ENCODE results near the gene SLC2A9. TPM values are rescaled to one million over a fixed set of nuclear protein-coding genes. Genes with fewer than 3 reads are reported as not detected.

SLC2A9 gene
- polyA plus RNA-seq: not detected in 2 replicates
- not detected in 2 replicates for polyA minus RNA-seq

GRCh38 chr4:10020871-10021652 is at the start of gene SLC2A9:
TSS of gene SLC2A9 (minus strand) at chr4:10021497. CDS start at chr4:10021429, 68 bp downstream.
- peaks cover 3% of the 10 kb centered on the region for H3K27me3 ChIP-seq (ENCODE audit: insufficient read depth, low read depth, low read length)
- TF ChIP-seq POLR2AphosphoS5 (IDR thresholded peaks at IDR 0.05): no peak
- no peak for TF ChIP-seq RAD21 (conservative IDR thresholded peaks at IDR 0.05)
- no peak for TF ChIP-seq EZH2 (IDR thresholded peaks at IDR 0.05; ENCODE audit: borderline replicate concordance, insufficient read depth, low read length, poor library complexity, severe bottlenecking)
- TF ChIP-seq REST (IDR thresholded peaks at IDR 0.05; ENCODE audit: borderline replicate concordance): no peak
- TF ChIP-seq CTCF (IDR thresholded peaks at IDR 0.05; ENCODE audit: poor library complexity, severe bottlenecking): no peak
- no peak for TF ChIP-seq SMC3 (conservative IDR thresholded peaks at IDR 0.05; ENCODE audit: poor library complexity)
- no peak for TF ChIP-seq MXI1 (conservative IDR thresholded peaks at IDR 0.05; ENCODE audit: poor library complexity, severe bottlenecking)
- TF ChIP-seq EP300 (conservative IDR thresholded peaks at IDR 0.05; ENCODE audit: poor library complexity, severe bottlenecking): no peak
- no peaks in the 10 kb centered on the region for H3F3A ChIP-seq (ENCODE audit: insufficient read depth, low read length, poor library complexity, severe bottlenecking)
- no peaks in the 10 kb centered on the region for H4K20me1 ChIP-seq (ENCODE audit: insufficient read depth)
- no peak within 1 kb of the TSS for H3K4me2 ChIP-seq (ENCODE audit: low read length)
- no peak within 1 kb of the TSS for H3K9ac ChIP-seq (ENCODE audit: low read length)
- no peaks in the 10 kb centered on the region for H3K36me3 ChIP-seq (ENCODE audit: insufficient read depth, low read length)
- no peak within 1 kb of the TSS for H2AFZ ChIP-seq (ENCODE audit: low read depth, low read length)
- H3K4me3 ChIP-seq (ENCODE audit: low read length): no peak within 1 kb of the TSS
- H3K9me2 ChIP-seq (ENCODE audit: insufficient read depth, low read length): no peaks in the 10 kb centered on the region
- H3K27ac ChIP-seq (ENCODE audit: low read length): no peak within 1 kb of the TSS
- no peaks in the 10 kb centered on the region for H3K79me2 ChIP-seq (replicated peaks; ENCODE audit: insufficient read depth, low read length)
- no peaks in the 10 kb centered on the region for H3K9me3 ChIP-seq (ENCODE audit: low read length)

GRCh38 chr4:10069075-10069642 is 47.9 kb upstream of the SLC2A9 start:
- Histone ChIP-seq H2AFZ (ENCODE audit: low read depth, low read length) (no peak overlapping the region), H3K9me2 (ENCODE audit: insufficient read depth, low read length) (no peaks in the 10 kb centered on the region), H3K9me3 (ENCODE audit: low read length) (no peaks in the 10 kb centered on the region), H3K79me2 (replicated peaks; ENCODE audit: insufficient read depth, low read length) (no peaks in the 10 kb centered on the region), H4K20me1 (ENCODE audit: insufficient read depth) (no peaks in the 10 kb centered on the region), H3K36me3 (ENCODE audit: insufficient read depth, low read length) (no peaks in the 10 kb centered on the region), H3K27ac (ENCODE audit: low read length) (no peak overlapping the region), H3F3A (ENCODE audit: insufficient read depth, low read length, poor library complexity, severe bottlenecking) (no peaks in the 10 kb centered on the region), H3K9ac (ENCODE audit: low read length) (no peak overlapping the region), H3K27me3 (ENCODE audit: insufficient read depth, low read depth, low read length) (no peaks in the 10 kb centered on the region), H3K4me3 (ENCODE audit: low read length) (no peak overlapping the region), H3K4me2 (ENCODE audit: low read length) (no peak overlapping the region)
- TF ChIP-seq RAD21 (conservative IDR thresholded peaks at IDR 0.05) (no peak), TAF1 (IDR thresholded peaks at IDR 0.05; ENCODE audit: low read depth) (no peak), EZH2 (IDR thresholded peaks at IDR 0.05; ENCODE audit: borderline replicate concordance, insufficient read depth, low read length, poor library complexity, severe bottlenecking) (no peak), CTCF (IDR thresholded peaks at IDR 0.05; ENCODE audit: poor library complexity, severe bottlenecking) (no peak), POLR2AphosphoS5 (IDR thresholded peaks at IDR 0.05) (no peak), REST (IDR thresholded peaks at IDR 0.05; ENCODE audit: borderline replicate concordance) (no peak), EP300 (conservative IDR thresholded peaks at IDR 0.05; ENCODE audit: poor library complexity, severe bottlenecking) (no peak), SMC3 (conservative IDR thresholded peaks at IDR 0.05; ENCODE audit: poor library complexity) (no peak), MXI1 (conservative IDR thresholded peaks at IDR 0.05; ENCODE audit: poor library complexity, severe bottlenecking) (no peak)
